GM12878 (cell line): ENCODE measurements around the gene ETS1. TPM values are rescaled to one million over a fixed set of nuclear protein-coding genes. Genes with fewer than 3 reads are reported as not detected.

Experiments used
- ASH2L ChIP-seq: fragments of 300-600, 200-600 bp; sonication (generic); IDR thresholded peaks from 2 replicates; pipeline ENCODE4 v1.6.1; 2017; ENCODE audit warnings: low read depth, mild to moderate bottlenecking, borderline replicate concordance
- BACH1 ChIP-seq: fragments of 450-650 bp; IDR thresholded peaks from 2 replicates; pipeline ENCODE4 v1.6.1; 2017; ENCODE audit warnings: mild to moderate bottlenecking, borderline replicate concordance
- BMI1 ChIP-seq: fragments of 450-650 bp; IDR thresholded peaks from 2 replicates; pipeline ENCODE4 v1.6.1; 2016; ENCODE audit warnings: mild to moderate bottlenecking, moderate library complexity, borderline replicate concordance
- CEBPB ChIP-seq, 2 experiments: fragments of 150-350 bp in 1 of 2; IDR thresholded peaks; 2 replicates each; pipeline ENCODE4 v1.6.1; 2012 to 2014; ENCODE audit warnings: low read depth in 2 of 2, low read length in 2 of 2, borderline replicate concordance in 1 of 2, inconsistent platforms in 1 of 2
- CHD1 ChIP-seq: IDR thresholded peaks from 2 replicates; pipeline ENCODE4 v1.6.1; 2012; ENCODE audit warnings: low read depth, low read length, improper control_type of control experiment
- CHD2 ChIP-seq: IDR thresholded peaks from 2 replicates; pipeline ENCODE4 v1.6.1; 2011; ENCODE audit warnings: low read depth, low read length, improper control_type of control experiment, borderline replicate concordance
- FOS ChIP-seq: IDR thresholded peaks from 3 replicates; pipeline ENCODE4 v1.6.1; 2011; ENCODE audit warnings: borderline replicate concordance; ENCODE audit not compliant: insufficient read length; ENCODE audit errors: extremely low read depth
- GATAD2B ChIP-seq: fragments of 450-650 bp; conservative IDR thresholded peaks from 2 replicates; pipeline ENCODE4 v1.6.1; 2017; ENCODE audit warnings: low read depth, mild to moderate bottlenecking, moderate library complexity
- HDGF ChIP-seq: fragments of 450-650 bp; IDR thresholded peaks from 2 replicates; pipeline ENCODE4 v1.6.1; 2016; ENCODE audit warnings: antibody characterized with exemption
- MTA2 ChIP-seq: fragments of 450-650 bp; IDR thresholded peaks from 2 replicates; pipeline ENCODE4 v1.6.1; 2016; ENCODE audit warnings: low read depth, mild to moderate bottlenecking, moderate library complexity
- MYB ChIP-seq: fragments of 150-350 bp; IDR thresholded peaks from 2 replicates; pipeline ENCODE4 v1.6.1; 2014; ENCODE audit warnings: mild to moderate bottlenecking, low read depth, low read length, borderline replicate concordance
- NFXL1 ChIP-seq: fragments of 450-650 bp; IDR thresholded peaks from 2 replicates; pipeline ENCODE4 v1.6.1; 2017; ENCODE audit warnings: antibody characterized with exemption, mild to moderate bottlenecking, borderline replicate concordance
- PAX8 ChIP-seq: fragments of 450-650 bp; IDR thresholded peaks from 2 replicates; pipeline ENCODE4 v1.6.1; 2017; ENCODE audit warnings: mild to moderate bottlenecking, moderate library complexity
- POLR2A ChIP-seq: IDR thresholded peaks from 2 replicates; pipeline ENCODE4 v1.6.1; 2011; ENCODE audit warnings: low read depth, mild to moderate bottlenecking, low read length
- POLR2AphosphoS5 ChIP-seq: IDR thresholded peaks from 2 replicates; pipeline ENCODE4 v1.6.1; 2011; ENCODE audit warnings: mild to moderate bottlenecking, low read length, inconsistent platforms
- RAD21 ChIP-seq: IDR thresholded peaks from 2 replicates; pipeline ENCODE4 v1.6.1; 2011; ENCODE audit warnings: mild to moderate bottlenecking, low read depth, low read length, moderate library complexity; ENCODE audit not compliant: insufficient read depth
- RBBP5 ChIP-seq: fragments of 200-600 bp; sonication (generic); conservative IDR thresholded peaks from 2 replicates; pipeline ENCODE4 v1.6.1; 2016
- SRF ChIP-seq, 2 experiments: IDR thresholded peaks; 2 replicates each; pipeline ENCODE4 v1.6.1; 2011; ENCODE audit warnings: low read depth in 2 of 2, low read length in 2 of 2, mild to moderate bottlenecking in 1 of 2, moderate library complexity in 1 of 2
- SUPT20H ChIP-seq: IDR thresholded peaks from 2 replicates; pipeline ENCODE4 v1.6.1; 2011; ENCODE audit warnings: low read depth, mild to moderate bottlenecking, low read length, moderate library complexity, borderline replicate concordance; ENCODE audit not compliant: control insufficient read depth
- TCF3 ChIP-seq: IDR thresholded peaks from 2 replicates; pipeline ENCODE4 v1.6.1; 2012; ENCODE audit warnings: low read depth, mild to moderate bottlenecking, low read length, borderline replicate concordance; ENCODE audit not compliant: insufficient read depth
- WRNIP1 ChIP-seq: IDR thresholded peaks from 2 replicates; pipeline ENCODE4 v1.6.1; 2011; ENCODE audit warnings: low read depth, low read length, improper control_type of control experiment, borderline replicate concordance
- ZNF622 ChIP-seq: fragments of 450-650 bp; IDR thresholded peaks from 2 replicates; pipeline ENCODE4 v1.6.1; 2017; ENCODE audit warnings: mild to moderate bottlenecking, inconsistent platforms
- polyA plus RNA-seq, 11 experiments: library from polyadenylated mRNA; depleted of rRNA in 4 of 11; unstranded in 6 of 11; stranded (reverse) in 5 of 11; fragments of >200 nt; fragmentation: Nextera tagmentation in 4 of 11; fragmentation: Illumina TruSeq in 1 of 11; extraction: Ambion mirVana in 4 of 11; extraction: Trizol in 1 of 11; gene quantifications; 1 replicate in 1 of 11; 2 replicates in 10 of 11; pipeline versions ENCODE4 v1.2.1 to v1.2.3, GENCODE V29; 2011 to 2016; ENCODE audit warnings: inconsistent platforms in 2 of 11, missing spikeins in 2 of 11, low read depth in 1 of 11
- total RNA-seq, 4 experiments: library from RNA; depleted of rRNA in 3 of 4; stranded (reverse); fragments of >200 nt in 3 of 4; fragmentation: Illumina TruSeq in 1 of 4; extraction: Trizol in 1 of 4; gene quantifications; 2 replicates each; pipeline versions ENCODE4 v1.2.1 to v1.2.3, GENCODE V29; 2013 to 2021
- TF ChIP-seq, protein P1 (sequence below): IDR thresholded peaks from 2 replicates; pipeline ENCODE4 v1.6.1; 2012; ENCODE audit warnings: low read depth, low read length, improper control_type of control experiment
- TF ChIP-seq, protein P2 (sequence below): IDR thresholded peaks from 2 replicates; pipeline ENCODE4 v1.6.1; 2011; ENCODE audit warnings: low read depth, mild to moderate bottlenecking, low read length, moderate library complexity, borderline replicate concordance; ENCODE audit errors: extremely low read depth
- TF ChIP-seq, protein P3 (sequence below): fragments of 450-650 bp; IDR thresholded peaks from 2 replicates; pipeline ENCODE4 v1.6.1; 2017; ENCODE audit warnings: antibody characterized with exemption, mild to moderate bottlenecking, moderate library complexity
- TF ChIP-seq, protein P4 (sequence below): fragments of 450-650 bp; IDR thresholded peaks from 2 replicates; pipeline ENCODE4 v1.6.1; 2017; ENCODE audit warnings: mild to moderate bottlenecking

ETS1 gene
- total and polyA plus RNA-seq, 10 of the 15 experiments (the other 5 are each of a cell fraction or from before 2014, with no cell fraction given) = 12.5 to 112 (median 55.5) TPM

DNA sequence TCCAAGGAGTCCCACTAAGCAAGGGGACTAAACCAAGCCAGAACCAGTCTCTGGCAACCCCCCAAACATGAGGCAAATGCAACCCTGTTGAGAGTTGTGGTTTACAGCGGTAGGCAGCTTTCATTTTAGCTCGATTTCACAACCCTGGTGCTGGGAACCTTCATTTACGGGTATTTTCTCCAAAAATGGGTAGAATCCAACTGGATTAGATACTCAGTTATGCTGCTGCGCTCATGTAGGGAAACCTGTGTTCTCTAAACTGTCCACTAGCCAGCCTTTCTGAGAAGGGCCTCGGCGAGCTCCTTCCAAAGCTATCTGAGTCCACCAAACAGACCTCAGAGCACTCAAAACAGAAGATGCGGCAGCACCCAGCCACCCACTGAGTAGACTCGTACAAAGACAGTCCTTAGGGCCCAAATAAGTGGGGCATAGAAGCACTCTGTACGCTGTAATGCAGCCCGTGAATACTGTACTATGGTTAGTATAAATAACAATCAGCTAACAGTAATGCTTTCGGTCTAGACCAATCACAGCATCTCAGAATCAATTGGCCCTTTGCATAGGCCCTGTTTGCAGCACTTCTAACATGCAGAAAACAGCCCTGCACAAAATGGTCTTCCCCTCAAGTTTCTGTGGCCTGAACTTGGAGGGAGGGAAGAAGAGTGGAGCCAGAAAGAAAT is 104.7 kb downstream of the ETS1 start (continued):
- TF ChIP-seq ASH2L = 0 out of 2 replicates have a peak, but pooled peaks have one; percentile 62
- no peak for TF ChIP-seq TCF3
- peak; percentile 64 for TF ChIP-seq POLR2A
- TF ChIP-seq, protein P1, sequence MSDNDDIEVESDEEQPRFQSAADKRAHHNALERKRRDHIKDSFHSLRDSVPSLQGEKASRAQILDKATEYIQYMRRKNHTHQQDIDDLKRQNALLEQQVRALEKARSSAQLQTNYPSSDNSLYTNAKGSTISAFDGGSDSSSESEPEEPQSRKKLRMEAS = no peak
- TF ChIP-seq HDGF = no peak
- 0 out of 2 replicates have a peak, but pooled peaks have one; percentile 1 for TF ChIP-seq RAD21
- no peak for TF ChIP-seq SRF (IDR thresholded peaks at IDR 0.05; ENCODE audit: low read depth in 2 of 2, low read length in 2 of 2)
- TF ChIP-seq, protein P2, sequence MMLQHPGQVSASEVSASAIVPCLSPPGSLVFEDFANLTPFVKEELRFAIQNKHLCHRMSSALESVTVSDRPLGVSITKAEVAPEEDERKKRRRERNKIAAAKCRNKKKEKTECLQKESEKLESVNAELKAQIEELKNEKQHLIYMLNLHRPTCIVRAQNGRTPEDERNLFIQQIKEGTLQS = no peak
- no peak for TF ChIP-seq RBBP5
- TF ChIP-seq CHD2 = no peak
- no peak for TF ChIP-seq GATAD2B
- no peak for TF ChIP-seq WRNIP1
- TF ChIP-seq CEBPB (IDR thresholded peaks at IDR 0.05; ENCODE audit: borderline replicate concordance in 1 of 2, low read depth in 2 of 2, low read length in 2 of 2) = no peak
- TF ChIP-seq PAX8 = no peak
- TF ChIP-seq, protein P3, sequence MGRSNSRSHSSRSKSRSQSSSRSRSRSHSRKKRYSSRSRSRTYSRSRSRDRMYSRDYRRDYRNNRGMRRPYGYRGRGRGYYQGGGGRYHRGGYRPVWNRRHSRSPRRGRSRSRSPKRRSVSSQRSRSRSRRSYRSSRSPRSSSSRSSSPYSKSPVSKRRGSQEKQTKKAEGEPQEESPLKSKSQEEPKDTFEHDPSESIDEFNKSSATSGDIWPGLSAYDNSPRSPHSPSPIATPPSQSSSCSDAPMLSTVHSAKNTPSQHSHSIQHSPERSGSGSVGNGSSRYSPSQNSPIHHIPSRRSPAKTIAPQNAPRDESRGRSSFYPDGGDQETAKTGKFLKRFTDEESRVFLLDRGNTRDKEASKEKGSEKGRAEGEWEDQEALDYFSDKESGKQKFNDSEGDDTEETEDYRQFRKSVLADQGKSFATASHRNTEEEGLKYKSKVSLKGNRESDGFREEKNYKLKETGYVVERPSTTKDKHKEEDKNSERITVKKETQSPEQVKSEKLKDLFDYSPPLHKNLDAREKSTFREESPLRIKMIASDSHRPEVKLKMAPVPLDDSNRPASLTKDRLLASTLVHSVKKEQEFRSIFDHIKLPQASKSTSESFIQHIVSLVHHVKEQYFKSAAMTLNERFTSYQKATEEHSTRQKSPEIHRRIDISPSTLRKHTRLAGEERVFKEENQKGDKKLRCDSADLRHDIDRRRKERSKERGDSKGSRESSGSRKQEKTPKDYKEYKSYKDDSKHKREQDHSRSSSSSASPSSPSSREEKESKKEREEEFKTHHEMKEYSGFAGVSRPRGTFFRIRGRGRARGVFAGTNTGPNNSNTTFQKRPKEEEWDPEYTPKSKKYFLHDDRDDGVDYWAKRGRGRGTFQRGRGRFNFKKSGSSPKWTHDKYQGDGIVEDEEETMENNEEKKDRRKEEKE = no peak
- TF ChIP-seq SUPT20H = no peak
- no peak for TF ChIP-seq BACH1
- no peak for TF ChIP-seq BMI1
- TF ChIP-seq NFXL1 = no peak
- TF ChIP-seq POLR2AphosphoS5 = peak; percentile 56; the same call in 1 of the 2 replicates
- no peak for TF ChIP-seq ZNF622
- no peak for TF ChIP-seq MTA2
- TF ChIP-seq CHD1 = no peak
- no peak for TF ChIP-seq MYB
- no peak for TF ChIP-seq FOS
- TF ChIP-seq, protein P4, sequence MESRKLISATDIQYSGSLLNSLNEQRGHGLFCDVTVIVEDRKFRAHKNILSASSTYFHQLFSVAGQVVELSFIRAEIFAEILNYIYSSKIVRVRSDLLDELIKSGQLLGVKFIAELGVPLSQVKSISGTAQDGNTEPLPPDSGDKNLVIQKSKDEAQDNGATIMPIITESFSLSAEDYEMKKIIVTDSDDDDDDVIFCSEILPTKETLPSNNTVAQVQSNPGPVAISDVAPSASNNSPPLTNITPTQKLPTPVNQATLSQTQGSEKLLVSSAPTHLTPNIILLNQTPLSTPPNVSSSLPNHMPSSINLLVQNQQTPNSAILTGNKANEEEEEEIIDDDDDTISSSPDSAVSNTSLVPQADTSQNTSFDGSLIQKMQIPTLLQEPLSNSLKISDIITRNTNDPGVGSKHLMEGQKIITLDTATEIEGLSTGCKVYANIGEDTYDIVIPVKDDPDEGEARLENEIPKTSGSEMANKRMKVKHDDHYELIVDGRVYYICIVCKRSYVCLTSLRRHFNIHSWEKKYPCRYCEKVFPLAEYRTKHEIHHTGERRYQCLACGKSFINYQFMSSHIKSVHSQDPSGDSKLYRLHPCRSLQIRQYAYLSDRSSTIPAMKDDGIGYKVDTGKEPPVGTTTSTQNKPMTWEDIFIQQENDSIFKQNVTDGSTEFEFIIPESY = no peak
